Right lung (tissue), 5 donors: ENCODE results near the gene TRIM37. TPM values are rescaled to one million over a fixed set of nuclear protein-coding genes. Genes with fewer than 3 reads are reported as not detected.
A peak's percentile ranks its signal among the peaks of the same experiment; 100 is the strongest.
"Not testable (repeated sequence)": the region's sequence is repeated elsewhere in the genome, so short reads cannot be mapped to it uniquely, and the experiment has no call there.

ENCODE experiments used
- DNase-seq, 2 donors: peaks; one replicate each; pipeline ENCODE4 v3.0.0-alpha.2; 2013
- polyA plus RNA-seq, 5 donors: library from polyadenylated mRNA; unstranded; fragments of 120-200 nt; gene quantifications; one replicate each; pipeline versions ENCODE4 v1.2.1 to v1.2.3, GENCODE V29; 2013; ENCODE audit warnings: inconsistent platforms in 1 of 5, low replicate concordance in 1 of 5; ENCODE audit not compliant: insufficient read length in 5 of 5, insufficient read depth in 1 of 5

TRIM37 gene
- polyA plus RNA-seq, 5 donors, result 17.3 to 22.2 (median 19.8) TPM

DNA sequence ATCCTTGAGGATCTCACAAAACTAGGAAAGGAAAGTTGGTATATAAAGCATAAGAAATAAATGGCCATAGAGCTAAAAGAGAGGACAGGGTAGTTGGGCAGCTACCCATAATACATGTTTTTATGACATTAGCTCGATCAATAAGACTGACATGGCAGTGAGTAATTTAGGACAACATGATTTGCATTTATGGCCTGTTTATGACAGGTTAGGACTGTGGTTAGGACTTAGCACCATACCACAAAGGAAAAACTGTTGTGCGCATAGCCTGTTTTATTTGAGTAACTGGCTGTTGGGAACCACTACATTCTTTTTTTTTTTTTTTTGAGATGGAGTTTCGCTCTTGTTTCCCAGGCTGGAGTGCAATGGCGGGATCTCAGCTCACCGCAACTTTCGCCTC lies 18.0 kb upstream of the TRIM37 start:
- no peak for DNase-seq

DNA sequence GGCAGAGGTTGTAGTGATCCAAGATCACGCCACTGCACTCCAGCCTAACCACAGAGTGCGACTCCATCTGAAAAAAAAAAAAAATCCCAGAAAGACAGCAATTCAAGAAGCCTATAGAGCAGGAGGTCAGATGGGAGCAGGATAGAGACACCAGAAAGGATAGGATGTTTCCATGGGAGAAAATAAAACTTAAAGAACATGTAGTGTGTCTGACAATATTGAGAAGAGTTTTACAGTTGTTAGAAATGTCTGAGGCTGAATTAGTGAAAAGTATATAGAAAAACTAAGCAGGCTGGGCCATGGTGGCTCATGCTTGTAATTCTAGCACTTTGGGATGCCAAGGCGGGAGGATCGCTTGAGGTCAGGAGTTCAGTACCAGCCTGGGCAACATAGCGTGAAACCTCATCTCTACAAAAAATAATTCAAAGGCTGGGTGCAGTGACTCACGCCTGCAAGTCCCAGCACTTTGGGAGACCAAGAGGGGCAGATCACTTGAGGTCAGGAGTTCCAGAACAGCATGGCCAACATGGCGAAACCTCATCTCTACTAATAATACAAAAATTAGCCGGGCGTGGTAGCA lies 15.3 kb upstream of the TRIM37 start:
- no peak for DNase-seq

DNA sequence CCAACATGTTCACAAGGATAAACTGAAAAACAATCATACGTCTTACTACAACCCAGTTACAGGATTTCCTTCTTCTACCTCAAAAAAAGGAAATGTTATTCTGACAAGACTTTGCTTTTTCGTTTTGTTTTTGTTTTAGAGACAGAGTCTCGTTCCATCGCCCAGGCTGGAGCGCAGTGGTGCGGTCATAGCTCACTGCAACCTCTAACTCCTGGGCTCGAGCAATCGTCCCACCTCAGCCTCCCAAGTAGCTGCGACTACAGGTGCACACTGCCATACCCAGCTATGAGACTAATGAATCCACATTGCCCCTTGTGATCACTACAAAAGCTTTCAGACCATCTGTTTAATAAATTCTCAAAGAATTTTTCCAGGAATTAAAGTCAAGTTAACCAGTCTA lies 8.8 kb upstream of the TRIM37 start:
- DNase-seq, result no peak

DNA sequence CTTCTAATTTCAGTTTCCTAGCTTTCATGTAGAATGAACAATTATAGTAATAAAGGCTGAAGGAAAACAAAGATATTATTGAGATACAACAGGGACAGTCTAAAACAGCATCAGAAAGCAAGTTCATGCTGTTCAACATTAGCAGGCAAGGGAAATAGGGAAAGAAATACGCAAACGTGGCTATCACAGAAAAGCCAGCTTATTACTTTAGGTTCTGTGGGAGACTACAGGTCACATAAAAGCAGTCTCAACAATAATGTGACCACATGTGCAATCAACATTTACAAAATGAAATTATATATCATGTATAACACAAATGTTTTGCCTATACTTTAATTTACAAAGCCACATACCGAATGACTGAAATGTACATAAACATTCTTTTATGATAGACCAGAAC lies 4.9 kb upstream of the TRIM37 start:
- DNase-seq, result no peak

DNA sequence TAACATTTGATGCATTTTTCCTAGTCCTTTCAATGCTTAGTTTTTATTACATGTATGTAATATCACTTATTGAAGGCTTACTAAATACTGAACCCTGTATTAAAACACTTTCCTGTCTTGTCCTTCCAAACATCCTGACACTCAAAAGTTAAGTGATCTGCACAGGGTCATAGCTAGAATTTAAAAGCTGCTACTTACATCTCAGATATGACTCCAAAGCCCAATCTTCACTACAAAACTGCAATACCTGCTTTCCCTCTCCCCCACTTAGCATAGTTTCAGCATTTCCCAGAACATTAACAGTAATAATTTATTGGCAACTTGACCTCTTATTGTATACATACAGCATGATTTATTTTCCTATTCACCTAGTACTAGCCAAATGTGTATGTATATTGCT lies 4.3 kb upstream of the TRIM37 start:
- DNase-seq, result no peak

DNA sequence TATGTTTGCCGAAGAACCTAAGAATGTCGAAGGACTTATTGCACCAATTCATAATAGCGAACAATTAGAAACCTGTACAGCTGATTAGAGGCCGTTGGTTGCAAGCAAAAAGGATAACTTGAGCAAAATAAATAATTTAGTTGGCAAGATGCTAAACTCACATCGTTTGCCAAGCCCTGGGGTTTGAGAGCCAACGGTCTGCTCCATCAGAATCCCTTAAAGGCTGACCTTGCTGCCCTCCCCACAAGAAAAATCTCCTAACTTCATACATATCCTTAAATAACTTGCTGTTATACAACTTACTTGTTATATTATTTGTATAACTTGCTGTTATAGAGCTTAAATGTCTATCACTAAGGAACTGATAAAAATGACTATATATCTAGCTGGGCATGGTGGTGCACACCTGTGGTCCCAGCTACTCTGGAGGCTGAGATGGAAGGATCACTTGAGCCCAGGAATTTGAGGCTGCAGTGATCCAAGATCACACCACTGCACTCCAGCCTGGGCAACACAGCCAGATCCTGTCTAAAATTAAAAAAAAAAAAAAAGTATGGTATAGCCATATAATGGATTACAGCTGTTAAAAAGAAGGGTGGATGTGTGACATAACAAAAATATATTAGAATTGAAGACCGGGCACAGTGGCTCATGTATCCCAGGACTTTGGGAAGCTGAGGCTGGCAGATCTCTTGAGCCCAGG lies 1.9 kb upstream of the TRIM37 start:
- DNase-seq, result no peak

DNA sequence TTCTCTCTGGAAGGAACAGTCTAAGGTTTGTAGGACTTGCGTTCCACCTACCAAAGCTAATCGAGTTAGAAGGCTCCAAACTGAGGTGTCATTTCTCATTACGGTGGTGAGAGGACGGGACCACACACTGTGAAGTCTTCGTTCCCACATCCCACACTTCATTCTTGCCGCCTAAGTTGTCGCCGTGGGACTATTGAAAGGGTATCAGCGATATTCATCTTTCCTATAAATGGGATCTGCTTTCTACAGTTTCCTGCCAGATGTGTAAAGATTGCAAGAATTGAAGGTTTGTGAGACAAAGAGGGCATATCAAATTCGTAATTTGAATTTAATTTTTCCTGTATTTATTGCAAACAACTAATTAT lies 608 bp upstream of the TRIM37 start:
- DNase-seq, result no peak

DNA sequence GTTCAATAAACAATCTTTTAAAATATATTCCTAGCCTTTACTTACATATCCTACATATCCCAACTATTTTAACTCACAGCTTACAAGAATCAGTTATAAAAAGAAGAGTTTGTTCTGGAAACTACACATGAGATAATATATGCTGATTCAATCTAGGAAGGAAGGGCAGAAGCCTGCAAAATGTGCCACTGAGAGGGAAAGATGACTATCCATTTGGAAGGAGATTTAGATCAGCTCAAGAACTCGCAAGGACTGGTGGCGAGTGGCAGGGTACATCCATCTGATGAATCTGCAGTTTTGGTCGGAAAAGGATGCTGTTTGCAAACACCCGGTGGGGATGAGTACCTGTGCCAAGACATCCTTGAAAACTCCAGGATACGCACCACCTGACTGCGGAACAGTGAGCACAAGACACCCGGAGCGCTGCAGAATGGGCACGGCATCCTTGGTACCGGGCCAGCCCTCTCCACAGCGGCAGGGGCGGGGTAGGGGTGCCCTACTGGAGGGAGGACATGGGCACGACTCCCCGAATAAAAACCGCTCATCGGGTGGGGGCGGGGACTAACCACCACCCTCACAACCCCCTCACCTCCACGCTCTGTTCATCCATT lies 723 bp downstream of the TRIM37 start:
- DNase-seq, result peak; percentile 21 to 22

DNA sequence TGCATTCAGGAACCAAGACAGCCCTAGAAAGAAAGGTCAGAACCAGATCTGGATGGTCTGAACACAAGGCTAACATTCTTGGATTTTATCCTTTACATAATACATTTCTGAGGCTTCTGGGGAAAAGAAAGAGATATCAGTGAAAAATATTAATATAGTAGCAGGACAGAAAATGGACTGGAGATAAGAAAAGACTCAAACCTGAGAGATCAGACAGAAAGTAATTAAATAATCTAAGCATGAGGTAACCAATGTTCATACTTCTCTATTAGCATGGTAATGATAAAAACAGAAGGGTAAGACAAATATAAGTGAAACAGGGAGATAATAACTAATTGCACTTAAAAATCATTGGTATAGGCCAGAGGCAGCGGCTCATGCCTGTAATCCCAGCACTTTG lies 5.5 kb downstream of the TRIM37 start:
- no peak for DNase-seq

DNA sequence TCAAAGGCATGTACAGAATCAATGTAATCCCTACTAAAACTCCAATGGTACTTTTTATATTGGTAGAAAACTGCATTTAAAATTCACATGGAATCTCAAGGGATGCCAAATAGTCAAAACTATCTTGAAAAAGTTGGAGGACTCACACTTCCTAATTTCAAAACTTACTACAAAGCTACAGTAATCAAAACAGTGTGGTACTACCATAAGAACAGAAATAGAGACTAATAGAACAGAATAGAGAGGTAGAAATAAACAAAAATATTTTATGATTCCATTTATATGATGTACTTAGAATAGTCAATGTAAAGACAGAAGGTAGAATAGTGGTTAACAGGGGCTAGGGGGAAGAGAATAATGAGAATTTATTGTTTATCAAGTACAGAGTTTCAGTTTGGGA lies 8.8 kb downstream of the TRIM37 start:
- no peak for DNase-seq

DNA sequence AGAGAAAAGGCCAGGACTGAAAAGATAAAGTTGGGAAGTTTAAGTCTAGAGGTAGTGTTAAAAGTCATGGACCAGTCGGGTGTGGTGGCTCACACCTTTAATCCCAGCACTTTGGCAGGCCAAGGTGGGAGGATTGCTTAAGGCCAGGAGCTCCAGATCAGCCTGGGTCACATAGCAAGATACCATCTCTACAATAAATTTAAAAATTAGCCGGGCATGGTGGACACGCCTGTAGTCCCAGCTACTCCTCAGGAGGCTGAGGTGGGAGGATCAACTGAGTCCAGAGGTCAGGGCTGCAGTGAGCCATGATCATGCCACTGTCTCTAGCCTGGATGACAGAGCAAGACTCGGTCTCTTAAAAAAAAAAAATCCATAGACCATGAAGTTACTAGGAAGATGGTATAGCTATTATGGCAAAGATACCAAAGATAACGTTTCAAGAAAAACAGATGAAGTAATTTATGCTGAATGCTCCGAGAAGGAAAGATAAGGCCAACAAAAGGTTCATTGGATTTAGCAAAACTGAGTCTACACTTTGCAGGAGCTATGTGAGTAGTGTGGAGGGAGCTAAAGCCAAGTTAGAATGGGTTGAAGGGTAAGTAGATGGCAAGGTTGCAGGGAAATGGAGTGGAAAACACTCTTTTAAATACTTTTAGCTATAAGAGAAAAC lies 11.7 kb downstream of the TRIM37 start:
- no peak for DNase-seq

DNA sequence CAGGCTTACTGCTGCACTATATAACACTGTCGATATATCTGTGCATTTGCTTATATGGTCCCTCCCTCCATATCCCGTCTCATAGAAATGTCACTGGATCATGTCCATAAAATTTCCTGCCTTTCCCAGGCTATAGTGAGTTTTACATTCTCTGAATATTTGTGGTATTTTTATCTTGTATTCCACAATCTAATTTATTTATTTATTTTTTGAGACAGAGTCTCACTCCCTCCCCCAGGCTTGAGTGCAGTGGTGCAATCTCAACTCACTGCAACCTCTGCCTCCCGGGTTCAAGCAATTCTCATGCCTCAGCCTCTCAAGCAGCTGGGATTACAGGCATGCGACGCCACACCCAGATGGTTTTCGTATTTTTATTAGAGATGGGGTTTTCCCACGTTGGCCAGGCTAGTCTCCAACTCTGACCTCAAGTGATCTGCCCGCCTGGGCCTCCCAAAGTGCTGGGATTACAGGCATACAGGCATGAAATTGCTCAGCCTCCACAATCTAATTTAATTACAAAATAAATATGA lies 12.9 kb downstream of the TRIM37 start:
- peak; percentile 46 to 47 for DNase-seq

DNA sequence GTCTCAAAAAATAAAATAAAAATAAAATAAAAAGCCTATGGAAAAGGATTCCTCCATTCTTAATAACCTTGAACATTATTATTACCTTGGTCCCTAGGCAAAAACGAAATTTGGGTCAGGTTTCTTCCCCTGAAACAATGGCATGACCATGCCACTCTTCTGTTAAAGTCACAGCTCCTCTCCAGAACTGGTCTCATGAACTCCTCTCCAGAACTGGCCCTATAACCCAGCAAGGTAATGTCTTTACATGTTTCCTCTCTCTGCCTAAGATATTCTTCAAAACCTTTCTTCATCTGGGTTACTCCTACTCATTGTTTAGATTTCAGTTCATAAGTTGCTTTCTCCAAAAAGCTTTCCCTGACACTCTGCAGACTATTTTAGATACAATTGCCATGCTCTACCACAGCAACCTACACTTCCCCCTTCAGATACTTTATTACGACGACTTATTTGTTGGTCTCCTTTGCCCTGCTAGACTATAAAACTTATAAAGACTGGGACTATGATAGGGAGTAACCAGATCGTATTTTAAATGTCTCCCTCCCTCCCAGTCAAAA lies 13.5 kb downstream of the TRIM37 start:
- DNase-seq, result no peak

DNA sequence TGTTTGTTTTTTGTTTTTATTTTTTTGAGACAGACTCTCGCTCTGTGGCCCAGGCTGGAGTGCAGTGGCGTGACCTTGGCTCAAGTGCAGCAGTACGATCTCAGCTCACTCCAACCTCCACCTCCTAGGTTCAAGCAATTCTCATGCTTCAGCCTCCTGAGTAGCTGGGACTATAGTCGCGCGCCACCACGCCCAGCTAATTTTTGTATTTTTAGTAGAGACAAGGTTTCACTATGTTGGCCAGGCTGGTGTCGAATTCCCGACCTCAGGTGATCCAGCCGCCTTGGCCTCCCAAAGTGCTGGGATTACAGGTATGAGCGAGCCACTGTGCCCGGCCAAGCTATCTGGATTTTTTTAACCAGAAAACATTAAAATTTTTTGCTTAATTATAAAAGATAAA lies 16.1 kb downstream of the TRIM37 start:
- not testable (repeated sequence) for DNase-seq

DNA sequence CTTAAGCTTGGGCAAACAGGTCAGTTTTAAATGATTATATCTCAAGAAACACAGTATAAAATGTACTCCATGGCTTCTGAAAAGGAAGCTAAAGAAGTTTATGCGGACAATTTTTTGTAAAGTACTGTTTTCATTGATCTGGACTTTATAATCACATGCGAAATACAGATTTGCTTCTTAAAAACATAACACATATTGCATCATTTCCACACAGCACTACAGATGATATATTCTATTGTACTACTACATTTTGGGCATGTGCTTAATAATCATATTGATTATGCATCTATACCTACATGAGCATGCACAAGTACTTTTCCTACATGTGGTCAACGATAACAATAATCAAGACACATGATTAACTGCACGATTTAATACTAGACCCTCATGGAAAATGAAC lies 22.5 kb downstream of the TRIM37 start:
- no peak for DNase-seq

DNA sequence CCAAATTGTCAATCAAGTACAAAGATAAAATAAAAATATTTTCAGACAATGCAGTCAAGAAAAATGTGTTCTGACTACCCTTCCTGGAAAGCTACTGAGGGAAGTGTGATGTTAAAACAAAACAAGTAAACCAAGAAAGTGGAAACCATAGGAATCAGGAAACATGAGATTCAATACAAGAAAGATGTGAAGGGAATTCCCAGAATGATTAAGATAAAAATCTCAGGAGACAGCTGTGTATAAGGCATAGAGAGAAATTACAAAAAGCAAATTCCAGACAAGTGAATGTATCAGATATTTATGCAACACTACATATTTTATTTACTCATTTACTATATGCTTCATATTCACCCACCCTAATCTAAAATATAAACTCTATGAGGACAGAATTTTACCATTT lies 32.2 kb downstream of the TRIM37 start:
- no peak for DNase-seq

DNA sequence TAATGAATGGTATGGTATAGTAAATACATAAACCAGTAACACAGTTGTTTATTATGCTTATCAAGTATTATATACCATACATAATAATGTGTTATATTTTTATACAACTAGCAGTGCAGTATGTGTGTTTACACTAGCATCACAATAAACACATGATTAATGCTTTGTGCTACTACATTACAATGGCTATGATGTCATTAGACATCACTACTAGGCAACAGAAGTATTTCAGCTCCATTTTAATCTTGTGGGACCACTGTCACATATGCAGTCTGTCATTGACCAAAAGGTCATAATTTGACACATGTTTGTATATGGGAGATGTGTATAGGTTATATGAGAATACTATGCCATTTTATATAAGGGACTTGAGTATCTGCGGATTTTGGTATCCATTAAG lies 32.7 kb downstream of the TRIM37 start:
- DNase-seq, result no peak

DNA sequence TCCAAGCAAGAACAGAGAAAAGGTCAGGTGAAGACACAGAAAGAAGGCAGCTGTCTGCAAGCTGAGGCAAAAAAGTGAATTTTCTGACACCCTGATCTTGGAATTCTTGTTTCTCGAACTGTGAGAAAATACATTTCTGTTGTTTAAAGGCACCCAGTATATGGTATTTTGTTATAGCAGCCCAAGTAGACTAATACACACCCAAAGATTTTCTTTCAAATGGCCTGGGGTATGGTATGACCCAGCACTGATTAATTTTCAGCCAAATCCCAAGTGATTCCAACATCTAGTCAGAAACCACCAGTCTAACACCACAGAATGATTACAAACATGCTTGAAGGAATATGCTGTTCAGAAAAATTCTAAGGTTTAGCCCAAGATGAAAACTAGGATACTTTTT lies 36.8 kb downstream of the TRIM37 start:
- no peak for DNase-seq

DNA sequence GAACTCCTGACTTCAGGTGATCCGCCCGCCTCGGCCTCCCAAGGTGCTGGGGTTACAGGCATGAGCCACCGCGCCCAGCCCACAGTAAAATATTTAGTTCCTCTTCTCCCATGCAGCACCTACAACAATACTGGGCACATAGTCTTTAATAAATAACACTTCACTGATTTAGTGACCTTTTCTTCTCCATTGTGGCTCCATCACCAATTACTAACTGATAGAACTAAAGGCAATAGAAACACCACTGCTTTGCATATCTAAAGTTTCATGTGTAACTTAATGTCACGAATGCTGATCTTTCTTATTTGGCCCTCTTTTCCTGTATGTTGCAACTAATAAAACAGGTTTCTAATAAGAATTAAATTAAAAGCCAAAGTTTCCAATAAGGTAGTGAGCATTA lies 38.9 kb downstream of the TRIM37 start:
- DNase-seq, result no peak

DNA sequence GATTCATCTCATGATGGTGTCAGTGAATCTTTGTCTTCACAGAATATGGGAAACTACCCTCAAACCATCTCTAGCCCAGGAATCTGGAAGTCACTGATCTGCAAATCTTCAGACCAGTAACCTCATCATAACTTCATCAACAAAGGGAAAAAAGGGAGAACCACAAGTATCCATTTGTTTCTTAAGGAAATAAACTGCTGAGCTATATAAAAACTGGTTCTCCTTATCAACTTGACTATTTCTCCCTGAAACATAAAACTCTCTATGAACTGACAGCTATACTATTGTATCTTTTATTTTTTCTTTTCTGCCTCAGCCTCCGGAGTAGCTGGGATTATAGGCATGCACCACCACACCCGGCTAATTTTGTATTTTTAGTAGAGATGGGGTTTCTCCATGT lies 39.3 kb downstream of the TRIM37 start:
- DNase-seq, result no peak

DNA sequence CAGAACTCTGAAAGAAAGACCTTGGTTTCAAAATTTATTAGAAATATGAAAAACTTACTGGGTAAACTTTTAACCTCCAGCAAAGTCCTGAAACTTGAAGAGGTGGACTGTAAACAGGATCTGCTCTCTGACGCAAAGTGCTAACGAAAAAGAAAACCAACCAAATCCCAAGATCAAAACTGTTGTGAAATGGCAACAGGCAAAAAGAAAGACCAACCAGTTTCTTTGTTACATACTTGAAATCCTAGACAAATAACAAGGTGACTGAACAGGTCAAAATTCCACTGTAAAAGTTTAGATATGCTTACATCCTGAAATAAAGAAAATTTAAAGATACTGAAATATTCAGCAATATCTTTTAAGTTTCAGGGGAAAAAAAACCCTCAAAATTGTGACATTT lies 44.2 kb downstream of the TRIM37 start:
- no peak for DNase-seq

DNA sequence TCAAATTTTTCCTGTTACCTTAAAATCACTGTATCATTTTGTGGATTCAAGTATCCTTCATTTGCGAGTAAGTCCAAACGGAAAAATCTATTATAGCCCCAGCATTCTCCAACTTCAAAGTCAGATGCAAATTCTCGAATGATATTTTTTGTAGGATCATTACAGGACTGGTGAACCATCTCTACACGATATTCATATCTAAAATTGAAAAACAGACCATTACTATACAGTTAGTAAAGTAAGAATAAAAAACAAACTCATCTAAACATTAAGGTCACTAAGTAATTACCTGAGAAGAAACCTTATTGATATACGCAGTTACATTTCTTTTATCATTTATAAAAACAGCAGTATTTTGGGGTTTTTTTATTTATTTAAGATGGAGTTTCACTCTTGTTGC lies 49.8 kb downstream of the TRIM37 start:
- DNase-seq, result no peak

DNA sequence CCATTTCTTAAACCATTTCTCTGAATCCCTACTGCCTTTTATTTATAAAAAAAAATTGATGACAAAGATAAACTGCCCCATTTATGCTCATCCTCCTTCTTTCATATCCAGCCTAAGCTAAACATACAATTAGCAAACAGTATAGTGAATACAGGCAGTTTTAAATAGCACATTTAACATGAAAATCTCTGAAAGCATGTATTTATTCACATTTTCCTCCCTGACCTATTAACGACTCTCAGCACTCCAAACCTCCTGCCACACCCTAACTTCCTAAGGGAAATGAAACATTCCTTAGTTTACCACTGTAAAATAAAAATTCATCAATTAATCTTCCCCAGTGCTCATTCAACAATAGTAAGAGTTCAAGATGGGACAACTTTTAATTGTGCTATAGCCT lies 56.9 kb downstream of the TRIM37 start:
- DNase-seq, result no peak
